RPMI7951 (cell line): ENCODE measurements around the gene SKP1. TPM values are rescaled to one million over a fixed set of nuclear protein-coding genes. Genes with fewer than 3 reads are reported as not detected.

Source experiments
- DNase-seq: peaks from one replicate; pipeline ENCODE4 v3.0.0-alpha.2; 2012; ENCODE audit warnings: low read depth
- total RNA-seq: library from RNA; depleted of rRNA; stranded (reverse); fragments of >200 nt; shearing (Covaris generic); gene quantifications from 2 replicates; pipeline ENCODE4 v1.2.3, GENCODE V29; 2014

The SKP1 gene
- total RNA-seq, 1 experiment from 2014 or later, result 366 TPM

- no peak for DNase-seq
These were observed 32.5 kb downstream of the SKP1 start for GRCh38 chr5:134143944-134144941.

DNA sequence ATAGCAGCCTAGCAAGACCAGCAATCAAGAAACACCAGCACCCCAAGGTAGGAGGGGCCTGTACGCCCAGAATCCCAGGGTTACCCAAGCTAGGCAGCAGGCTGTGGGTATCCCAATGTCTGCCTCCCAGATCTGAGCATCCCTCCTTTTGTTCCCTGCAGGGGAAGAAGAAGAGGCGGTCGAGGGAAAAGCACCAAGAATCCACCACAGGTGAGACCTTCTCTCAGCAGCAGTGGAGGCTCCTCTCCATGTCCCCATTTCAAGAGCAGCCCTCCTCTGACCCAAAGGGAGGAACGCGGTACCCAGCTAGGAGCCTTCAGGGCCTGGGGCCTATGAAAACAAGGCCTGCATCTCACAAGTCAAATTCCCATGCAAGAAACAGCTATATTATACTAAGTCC is 33.3 kb downstream of the SKP1 start:
- DNase-seq, result no peak

DNA sequence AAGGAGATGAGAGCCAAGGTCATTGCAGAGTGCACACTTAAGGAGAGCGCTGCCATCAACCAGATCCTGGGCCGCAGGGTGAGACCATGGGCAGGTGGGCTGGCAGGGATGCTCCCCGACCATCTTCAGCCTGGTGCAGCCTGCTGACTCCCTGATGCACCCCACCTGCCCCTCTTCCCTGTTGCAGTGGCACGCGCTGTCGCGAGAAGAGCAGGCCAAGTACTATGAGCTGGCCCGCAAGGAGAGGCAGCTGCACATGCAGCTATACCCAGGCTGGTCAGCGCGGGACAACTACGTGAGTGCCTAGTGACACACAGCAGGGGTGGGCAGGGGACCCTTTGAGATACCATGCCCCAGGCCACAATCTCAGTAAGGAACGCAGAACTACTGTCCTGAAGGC is 33.9 kb downstream of the SKP1 start:
- no peak for DNase-seq

GRCh38 chr5:134142052-134142451 is 34.7 kb downstream of the SKP1 start:
- no peak for DNase-seq

DNA sequence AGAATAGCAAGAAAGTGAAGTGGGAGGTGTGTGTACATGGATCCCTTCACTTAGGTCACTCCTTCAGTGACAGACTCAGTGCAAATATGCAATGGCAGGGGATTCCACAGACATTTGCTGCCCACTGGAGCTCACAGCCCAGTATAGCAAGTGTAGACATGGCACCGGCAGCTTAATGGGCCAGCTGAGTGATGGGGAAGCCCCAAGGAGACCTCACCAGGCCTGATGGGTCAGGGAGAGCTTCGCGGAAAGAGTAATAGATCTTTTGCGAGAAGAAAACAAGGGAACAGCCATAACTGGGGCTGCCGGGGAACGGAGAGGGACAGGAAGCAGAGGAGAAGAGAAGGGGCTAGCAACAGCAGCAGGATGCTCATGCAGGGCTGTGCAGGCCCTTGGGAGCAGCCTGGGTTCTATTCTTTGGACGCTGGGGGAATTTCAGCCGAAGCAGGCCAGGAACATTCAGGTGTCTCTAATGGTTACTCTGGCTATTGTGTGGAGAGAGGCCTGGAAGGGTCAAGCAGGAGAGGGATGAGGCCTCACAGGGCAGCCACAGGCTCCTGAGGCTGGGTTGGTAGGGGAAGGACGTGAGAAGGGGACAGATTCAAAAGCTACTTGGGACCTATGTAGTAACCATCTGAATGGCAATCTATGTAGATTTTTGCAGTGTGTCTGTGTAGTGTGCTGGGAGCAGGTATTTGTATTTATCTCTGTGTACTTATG is 35.3 kb downstream of the SKP1 start:
- peak; percentile 22 for DNase-seq

- peak; percentile 76 for DNase-seq
These were observed 36.1 kb downstream of the SKP1 start for GRCh38 chr5:134140530-134141201.

- DNase-seq, result no peak
These were observed 36.8 kb downstream of the SKP1 start for GRCh38 chr5:134139891-134140469.

DNA sequence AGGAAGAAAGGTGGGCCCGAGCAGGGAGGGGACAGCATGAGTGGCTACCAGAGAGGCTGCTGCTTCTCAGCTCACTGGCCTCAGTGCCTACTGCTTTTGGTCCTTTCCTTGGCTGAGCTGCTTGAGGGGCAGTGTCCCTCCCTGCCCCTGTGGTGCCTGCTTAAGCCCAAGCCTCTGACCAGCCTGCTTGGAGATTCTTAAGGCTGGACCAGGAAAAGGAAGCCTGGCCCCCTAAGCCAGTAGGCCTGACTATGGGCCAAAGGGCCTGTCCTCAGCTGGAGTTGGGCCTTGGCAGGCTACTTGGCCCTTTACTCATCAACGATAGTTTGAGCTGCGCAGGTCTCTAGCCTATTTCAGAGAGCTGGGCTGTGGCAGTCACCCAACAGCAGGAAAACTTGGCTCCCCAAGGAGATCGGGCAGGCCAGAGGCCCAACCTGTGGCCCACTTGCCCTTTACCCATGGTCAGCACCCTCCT is 37.3 kb downstream of the SKP1 start:
- DNase-seq, result no peak

DNA sequence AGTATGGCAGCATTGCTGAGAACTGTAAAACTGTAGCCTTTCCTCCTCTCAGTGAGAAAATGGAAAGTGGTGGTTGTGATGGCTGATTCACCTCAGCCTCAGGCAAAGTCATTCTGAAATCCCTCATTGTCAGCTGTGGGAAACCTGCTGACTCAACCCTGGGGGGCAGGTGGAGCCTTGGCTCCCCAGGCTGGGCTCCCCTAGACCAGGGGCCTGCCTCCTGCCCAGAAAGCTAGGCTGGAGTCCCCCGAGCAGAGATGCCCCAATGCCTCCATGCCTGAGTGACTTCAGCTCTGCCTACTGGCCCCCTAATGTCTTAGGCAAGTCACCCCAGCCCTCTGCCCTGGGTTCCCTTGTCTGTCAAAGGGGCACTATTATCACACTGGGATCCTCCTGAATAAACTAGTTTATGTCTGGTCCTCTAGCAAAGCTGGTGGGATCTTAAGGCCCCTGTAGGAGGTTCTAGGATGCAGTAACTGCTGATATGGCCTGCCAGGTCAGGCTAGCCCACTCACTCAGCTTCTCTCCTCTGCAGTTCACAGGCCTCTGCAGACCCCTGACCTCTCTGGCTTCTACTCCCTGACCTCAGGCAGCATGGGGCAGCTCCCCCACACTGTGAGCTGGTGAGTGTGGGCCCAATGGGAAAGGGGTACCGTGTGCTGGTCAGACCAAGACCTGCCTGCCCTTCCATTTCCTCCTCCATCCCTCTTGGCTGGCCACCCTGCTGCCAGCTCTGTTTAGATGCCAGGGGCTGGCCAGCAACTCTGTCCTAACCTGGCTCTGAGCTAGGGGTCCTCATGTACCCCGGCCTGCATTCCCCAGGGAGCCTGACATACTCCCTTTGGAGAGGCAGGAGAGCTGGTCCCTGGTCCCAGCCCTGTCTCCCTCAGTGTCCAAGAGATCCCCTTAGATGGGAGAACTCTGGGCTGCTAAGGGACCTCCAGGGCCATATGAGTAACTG is 38.1 kb downstream of the SKP1 start:
- peak; percentile 88 for DNase-seq

- no peak for DNase-seq
These were observed 40.0 kb downstream of the SKP1 start for GRCh38 chr5:134136771-134137170.

DNA sequence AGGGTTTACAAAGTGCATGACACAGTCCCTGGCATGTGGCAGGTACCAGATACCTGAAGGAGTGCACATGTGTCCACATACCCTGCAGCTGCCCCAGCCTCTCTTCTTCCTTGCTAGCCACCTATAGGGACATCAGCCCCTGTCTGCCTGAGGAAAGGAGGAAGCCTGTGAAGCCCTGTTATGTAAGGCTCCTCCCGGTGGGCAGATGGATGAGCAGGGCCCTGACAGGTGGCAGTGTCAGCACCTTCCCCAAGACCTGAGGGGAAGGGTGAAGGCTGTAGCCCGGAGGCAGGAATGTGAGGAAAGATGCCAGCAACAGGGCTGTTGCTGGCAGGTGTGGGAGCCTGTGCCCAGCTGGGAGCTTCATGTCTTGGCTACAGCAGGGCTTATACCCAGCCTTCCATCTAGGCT is 40.5 kb downstream of the SKP1 start:
- DNase-seq, result no peak

- no peak for DNase-seq
These were observed 41.6 kb downstream of the SKP1 start for GRCh38 chr5:134135091-134135655.

- DNase-seq, result no peak
These were observed 42.7 kb downstream of the SKP1 start for GRCh38 chr5:134133995-134134541.

DNA sequence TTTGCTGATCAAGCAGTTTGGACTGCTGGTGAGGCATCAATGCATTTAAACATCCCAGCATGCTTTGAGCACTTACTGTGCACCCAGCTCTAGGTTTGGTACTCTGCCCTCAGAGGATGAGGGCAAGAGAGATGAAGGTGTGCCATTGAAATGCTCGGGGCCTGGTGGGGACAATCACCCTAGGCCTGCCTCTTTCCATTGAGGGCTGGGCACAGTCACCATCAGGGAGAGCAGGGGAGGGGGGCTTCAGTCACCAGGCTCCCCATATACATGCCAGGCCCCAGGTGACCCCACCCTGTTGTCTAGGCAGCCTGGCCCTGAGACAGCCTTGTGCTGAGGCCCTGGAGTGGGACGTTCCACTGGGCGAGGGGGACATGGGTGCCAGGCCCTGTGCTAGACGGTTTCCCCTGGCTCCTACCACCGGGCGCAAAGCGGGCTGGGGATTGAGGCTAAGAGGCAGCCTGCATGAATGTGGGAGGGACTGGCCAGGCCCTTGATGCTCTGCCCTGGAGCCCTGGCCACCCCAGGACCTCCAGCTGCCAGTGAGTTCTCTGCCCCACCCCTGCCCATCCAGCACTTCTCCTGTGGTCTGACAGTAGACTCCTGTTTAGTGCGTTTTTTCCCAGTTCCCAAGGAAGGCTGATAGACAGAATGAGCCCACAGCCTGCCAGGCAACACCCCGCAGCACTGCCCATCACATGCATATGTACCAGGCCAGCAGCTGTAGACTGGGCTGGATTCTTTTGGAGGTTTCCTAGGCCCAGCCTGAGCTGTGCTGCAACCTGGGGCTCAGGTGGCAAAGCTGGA is 43.4 kb downstream of the SKP1 start:
- no peak for DNase-seq

- no peak for DNase-seq
These were observed 44.2 kb downstream of the SKP1 start for GRCh38 chr5:134132372-134133187.

GRCh38 chr5:134131578-134132350 is 45.0 kb downstream of the SKP1 start:
- DNase-seq, result no peak

DNA sequence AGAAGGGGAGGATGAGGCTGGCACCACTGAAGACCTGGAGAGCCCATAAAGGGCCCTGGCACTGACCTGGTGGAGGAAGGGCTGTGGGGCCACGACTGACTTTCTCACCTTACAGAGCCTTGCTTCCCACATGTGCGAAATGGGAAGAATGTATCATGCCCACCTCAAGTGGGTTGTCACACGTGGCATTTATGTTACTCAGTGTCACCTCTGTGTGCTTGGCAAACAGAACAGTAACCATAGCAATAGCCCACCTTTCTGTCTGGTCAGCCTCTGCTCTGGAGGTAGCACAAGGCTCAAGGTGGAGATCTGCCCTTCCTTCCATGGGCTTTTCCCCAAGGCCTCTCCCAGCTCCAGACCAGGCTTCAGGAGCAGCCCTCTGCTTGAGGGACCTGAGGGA is 45.6 kb downstream of the SKP1 start:
- DNase-seq, result no peak
